Neutrophil (primary cell): Measurements from ENCODE around the gene MON2.

ENCODE experiments used
- H3K27ac ChIP-seq: fragments of 200-600 bp; sonication (generic); 2 replicates; pipeline ENCODE4 v1.5.1; 2016; ENCODE audit warnings: mild to moderate bottlenecking, moderate library complexity
- H3K27me3 ChIP-seq: fragments of 200-600 bp; sonication (generic); 2 replicates; pipeline ENCODE4 v1.6.0; 2016; ENCODE audit warnings: mild to moderate bottlenecking
- H3K36me3 ChIP-seq: fragments of 200-600 bp; sonication (generic); 2 replicates; pipeline ENCODE4 v1.5.1; 2017
- H3K4me1 ChIP-seq, 2 experiments: fragments of 200-600 bp in 1 of 2; sonication (generic) in 1 of 2; 1 replicate in 1 of 2; 2 replicates in 1 of 2; pipeline versions ENCODE4 v1.5.1 to v1.6.1; 2013 to 2016; ENCODE audit warnings: low read depth in 1 of 2, low read length in 1 of 2, mild to moderate bottlenecking in 1 of 2, moderate library complexity in 1 of 2; ENCODE audit not compliant: control insufficient read depth in 1 of 2, insufficient read depth in 1 of 2
- H3K4me3 ChIP-seq, 2 experiments: fragments of 200-600 bp in 1 of 2; sonication (generic) in 1 of 2; 1 replicate in 1 of 2; 2 replicates in 1 of 2; pipeline ENCODE4 v1.5.1; 2013 to 2016; ENCODE audit warnings: low read depth in 1 of 2, low read length in 1 of 2, mild to moderate bottlenecking in 1 of 2, moderate library complexity in 1 of 2
- H3K9me3 ChIP-seq: fragments of 200-600 bp; sonication (generic); 2 replicates; pipeline ENCODE4 v1.5.1; 2016
- TF ChIP-seq, protein P1 (sequence below): fragments of 200-600 bp; sonication (generic); IDR thresholded peaks from 2 replicates; pipeline ENCODE4 v1.5.1; 2016; ENCODE audit warnings: antibody characterized with exemption

MON2 gene

DNA sequence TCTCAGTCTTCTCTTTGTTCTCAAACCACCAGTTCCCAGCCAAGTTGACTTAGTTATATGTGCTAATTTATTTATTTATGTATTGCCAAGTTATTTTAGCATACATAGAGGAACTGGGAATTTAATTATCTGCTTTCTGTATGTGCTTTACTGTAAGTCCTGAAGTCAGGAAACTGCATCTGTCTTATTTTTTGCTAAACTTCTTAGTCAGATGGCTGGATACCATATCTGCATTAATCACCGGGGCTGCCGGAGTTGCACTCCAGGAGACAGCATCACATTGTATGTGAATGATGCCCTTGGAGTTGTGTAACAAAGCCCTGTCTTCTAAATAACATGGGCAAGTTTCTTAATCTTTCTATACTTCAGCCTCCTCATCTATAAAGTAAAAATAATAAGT is 96.2 kb downstream of the MON2 start:
- Histone ChIP-seq H3K4me3 (no peak overlapping the region), H3K27me3 (no peaks in the 10 kb centered on the region), H3K27ac (no peak overlapping the region), H3K4me1 (no peaks in the 10 kb centered on the region), H3K9me3 (no peaks in the 10 kb centered on the region), H3K36me3 (peaks cover 68% of the 10 kb centered on the region)
- TF ChIP-seq, protein P1, sequence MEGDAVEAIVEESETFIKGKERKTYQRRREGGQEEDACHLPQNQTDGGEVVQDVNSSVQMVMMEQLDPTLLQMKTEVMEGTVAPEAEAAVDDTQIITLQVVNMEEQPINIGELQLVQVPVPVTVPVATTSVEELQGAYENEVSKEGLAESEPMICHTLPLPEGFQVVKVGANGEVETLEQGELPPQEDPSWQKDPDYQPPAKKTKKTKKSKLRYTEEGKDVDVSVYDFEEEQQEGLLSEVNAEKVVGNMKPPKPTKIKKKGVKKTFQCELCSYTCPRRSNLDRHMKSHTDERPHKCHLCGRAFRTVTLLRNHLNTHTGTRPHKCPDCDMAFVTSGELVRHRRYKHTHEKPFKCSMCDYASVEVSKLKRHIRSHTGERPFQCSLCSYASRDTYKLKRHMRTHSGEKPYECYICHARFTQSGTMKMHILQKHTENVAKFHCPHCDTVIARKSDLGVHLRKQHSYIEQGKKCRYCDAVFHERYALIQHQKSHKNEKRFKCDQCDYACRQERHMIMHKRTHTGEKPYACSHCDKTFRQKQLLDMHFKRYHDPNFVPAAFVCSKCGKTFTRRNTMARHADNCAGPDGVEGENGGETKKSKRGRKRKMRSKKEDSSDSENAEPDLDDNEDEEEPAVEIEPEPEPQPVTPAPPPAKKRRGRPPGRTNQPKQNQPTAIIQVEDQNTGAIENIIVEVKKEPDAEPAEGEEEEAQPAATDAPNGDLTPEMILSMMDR: no peak

DNA sequence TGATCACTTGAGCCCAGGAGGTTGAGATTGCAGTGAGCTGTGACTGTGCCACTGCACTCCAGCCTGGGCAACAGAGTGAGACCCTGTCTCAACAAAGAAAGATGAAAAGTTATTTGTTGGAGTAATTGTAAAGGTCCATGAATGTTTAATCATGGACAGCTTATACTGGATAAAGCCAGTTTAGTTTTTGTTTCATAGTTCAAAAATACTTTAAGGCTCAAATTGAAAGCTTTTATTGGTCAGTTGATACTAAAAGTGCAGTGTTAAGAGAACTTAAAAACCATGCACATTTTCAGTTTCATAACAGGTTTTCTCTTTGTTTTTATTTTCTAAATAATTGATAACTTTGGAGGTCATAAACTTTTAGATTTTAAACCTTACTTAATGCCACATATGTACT is 108.4 kb downstream of the MON2 start:
- Histone ChIP-seq H3K27ac (no peak overlapping the region), H3K4me3 (no peak overlapping the region), H3K9me3 (no peaks in the 10 kb centered on the region), H3K4me1 (no peaks in the 10 kb centered on the region), H3K27me3 (no peaks in the 10 kb centered on the region), H3K36me3 (peaks cover 58% of the 10 kb centered on the region)
- TF ChIP-seq, protein P1: no peak

DNA sequence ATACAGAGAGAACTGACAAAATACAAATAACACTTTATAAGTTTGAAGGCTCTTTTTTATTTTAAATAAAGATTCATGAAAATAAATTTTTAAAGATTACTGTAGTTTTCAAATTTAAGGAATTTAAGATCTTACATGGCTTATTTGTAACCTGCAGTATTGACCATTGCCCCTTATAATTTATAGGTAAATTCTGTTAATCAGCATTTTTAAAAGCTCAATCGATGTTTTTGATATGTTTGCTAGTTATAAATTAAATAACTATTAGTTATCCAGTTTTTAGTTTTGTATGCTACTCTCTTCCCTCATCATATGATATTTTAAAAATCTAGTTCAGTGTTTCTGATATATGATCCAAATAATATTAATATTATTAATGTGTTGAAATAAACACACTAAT is 109.9 kb downstream of the MON2 start:
- Histone ChIP-seq H3K36me3 (peaks cover 57% of the 10 kb centered on the region), H3K4me1 (no peaks in the 10 kb centered on the region), H3K27me3 (no peaks in the 10 kb centered on the region), H3K4me3 (no peak overlapping the region), H3K27ac (no peak overlapping the region), H3K9me3 (no peaks in the 10 kb centered on the region)
- TF ChIP-seq, protein P1: no peak

- Histone ChIP-seq H3K4me3 (no peak overlapping the region), H3K4me1 (no peaks in the 10 kb centered on the region), H3K27ac (no peak overlapping the region), H3K27me3 (no peaks in the 10 kb centered on the region), H3K36me3 (peaks cover 42% of the 10 kb centered on the region), H3K9me3 (no peaks in the 10 kb centered on the region)
- TF ChIP-seq, protein P1: no peak
These were observed 112.1 kb downstream of the MON2 start for GRCh38 chr12:62578726-62579125.

DNA sequence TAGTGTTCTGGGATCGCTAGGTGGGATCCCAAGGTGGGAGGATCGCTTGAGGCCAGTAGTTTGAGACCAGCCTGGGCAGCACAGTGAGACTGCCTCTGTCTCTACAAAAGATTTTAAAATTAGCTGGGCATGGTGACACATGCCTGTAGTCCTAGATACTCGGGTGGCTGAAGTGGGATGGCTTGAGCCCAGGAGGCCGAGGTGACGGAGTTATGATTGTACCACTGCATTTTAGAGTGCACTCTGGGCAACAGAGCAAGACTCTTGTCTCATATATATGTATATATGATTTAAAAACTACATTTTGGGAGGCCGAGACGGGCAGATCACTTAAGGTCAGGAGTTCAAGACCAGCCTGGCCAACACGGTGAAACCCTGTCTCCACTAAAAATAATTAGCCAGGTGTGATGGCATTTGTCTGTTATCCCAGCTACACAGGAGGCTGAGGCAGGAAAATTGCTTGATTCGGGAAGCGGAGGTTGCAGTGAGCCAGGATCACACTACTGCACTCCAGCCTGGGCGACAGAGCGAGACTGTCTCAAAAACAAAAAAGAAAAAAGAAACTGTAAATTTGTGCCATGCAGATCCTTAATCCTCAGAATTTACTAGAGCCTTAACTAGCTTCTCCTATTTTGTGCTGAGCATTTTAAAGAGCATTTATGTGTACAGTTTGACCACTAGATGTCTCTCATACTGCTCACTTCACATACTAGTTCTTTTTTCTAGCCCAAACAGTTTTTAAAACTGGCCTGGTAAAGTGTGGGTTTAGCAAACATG is 114.8 kb downstream of the MON2 start:
- peaks cover 49% of the 10 kb centered on the region for H3K36me3 ChIP-seq
- H3K4me1 ChIP-seq: no peaks in the 10 kb centered on the region
- no peaks in the 10 kb centered on the region for H3K9me3 ChIP-seq
- no peak overlapping the region for H3K27ac ChIP-seq
- TF ChIP-seq, protein P1: no peak
- H3K4me3 ChIP-seq: no peak overlapping the region
- no peaks in the 10 kb centered on the region for H3K27me3 ChIP-seq
